HG03280 (cell line): ENCODE results near the gene DBN1.
"Not testable (repeated sequence)": the region's sequence is repeated elsewhere in the genome, so short reads cannot be mapped to it uniquely, and the experiment has no call there.

Experiments used
- ATAC-seq: cut with Tn5 transposase; IDR thresholded peaks from one replicate; pipeline ENCODE4 v1.9.1; 2021; ENCODE audit warnings: mild to moderate bottlenecking, moderate library complexity; ENCODE audit not compliant: unreplicated experiment

The DBN1 gene

GRCh38 chr5:177491983-177492746, 18.7 kb upstream of the DBN1 start:
- no peak for ATAC-seq

GRCh38 chr5:177491429-177491945, 18.1 kb upstream of the DBN1 start:
- no peak for ATAC-seq

DNA sequence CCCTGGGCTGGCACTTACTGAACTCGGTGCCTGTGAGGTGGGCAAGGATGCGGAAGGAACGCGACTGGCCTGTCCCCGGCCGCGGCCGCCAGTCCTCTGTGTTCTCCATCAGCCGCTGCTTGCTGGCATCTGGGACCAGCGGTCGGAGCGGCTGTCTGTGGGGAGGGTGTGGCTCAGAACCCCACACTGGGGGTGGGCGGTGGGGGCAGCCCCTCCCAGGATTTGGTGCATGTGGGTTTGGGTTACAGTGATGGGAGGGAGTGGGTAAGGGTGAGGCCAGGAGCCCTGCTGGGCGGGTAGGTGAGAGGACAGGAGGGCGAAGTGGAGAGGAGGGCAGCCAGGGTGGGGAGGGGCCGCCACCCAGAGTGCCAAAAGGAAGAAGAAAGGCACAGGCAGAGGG, 17.6 kb upstream of the DBN1 start:
- no peak for ATAC-seq

DNA sequence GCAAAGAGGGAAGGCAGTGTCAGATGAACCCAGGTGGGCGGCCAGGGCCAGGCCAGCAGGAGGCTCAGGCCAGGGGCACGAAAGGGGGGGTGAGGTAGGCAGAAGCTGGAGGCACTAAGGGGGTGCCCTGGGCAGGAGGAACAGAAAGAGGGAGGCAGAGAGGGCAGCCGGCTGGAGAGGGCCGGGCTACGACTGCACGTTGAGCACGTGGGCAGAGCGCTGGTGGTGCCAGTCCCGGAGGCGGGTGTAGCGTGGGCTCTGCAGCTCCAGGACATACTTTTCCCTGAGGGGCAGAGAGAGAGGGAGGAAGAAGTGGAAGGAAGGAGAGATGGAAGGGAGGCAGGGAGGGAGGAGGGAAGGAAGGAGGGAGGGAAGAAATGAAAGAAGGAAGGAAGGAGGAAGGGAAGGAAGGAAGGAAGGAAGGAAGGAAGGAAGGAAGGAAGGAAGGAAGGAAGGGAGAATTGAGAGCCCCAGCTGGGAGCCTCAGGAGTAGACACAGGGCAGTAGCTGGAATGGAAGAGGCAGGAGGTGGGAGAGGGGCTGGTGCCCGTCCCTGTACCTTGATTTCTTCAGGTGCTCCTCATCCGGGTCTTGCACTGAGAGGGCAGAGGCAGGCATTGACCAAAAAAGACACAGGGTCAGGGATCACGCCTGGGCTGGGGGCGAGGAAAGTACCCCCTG, 17.0 kb upstream of the DBN1 start:
- ATAC-seq = no peak

DNA sequence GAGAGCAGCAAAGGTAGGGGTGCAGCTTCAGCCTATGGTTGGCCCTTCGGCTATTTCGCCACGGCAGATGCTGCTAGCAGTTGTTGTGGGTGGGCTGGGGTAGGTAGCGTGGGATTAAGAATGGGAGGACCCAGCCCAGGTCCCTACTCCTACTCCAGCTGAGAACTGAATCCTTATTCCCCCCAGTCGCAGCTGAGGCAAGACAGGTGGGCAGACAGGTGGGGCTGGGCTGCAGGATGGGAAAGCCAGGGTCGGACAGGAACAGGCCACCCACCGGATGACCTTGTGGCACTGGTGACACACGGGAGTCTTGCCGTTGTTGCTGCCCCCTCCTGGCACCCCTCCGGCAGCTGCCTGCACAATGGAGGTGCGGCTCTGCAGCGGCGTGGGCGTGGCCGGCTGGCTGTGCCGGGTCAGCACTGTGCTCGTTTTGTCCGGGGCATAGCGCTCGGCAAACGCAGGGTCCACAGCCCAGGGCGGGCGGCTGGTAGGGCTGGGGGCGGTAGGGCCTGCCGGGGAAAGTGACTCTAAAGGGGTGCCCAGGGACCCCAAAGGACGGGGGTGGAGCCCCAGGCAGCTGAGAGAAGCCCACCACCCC, 15.8 kb upstream of the DBN1 start:
- ATAC-seq = no peak

- ATAC-seq = no peak
Measured at GRCh38 chr5:177487975-177488374, 14.5 kb upstream of the DBN1 start.

- no peak for ATAC-seq
Measured at GRCh38 chr5:177487144-177487543, 13.7 kb upstream of the DBN1 start.

GRCh38 chr5:177486256-177486655, 12.8 kb upstream of the DBN1 start:
- ATAC-seq = no peak

- ATAC-seq = not testable (repeated sequence)
Measured at GRCh38 chr5:177485753-177486152, 12.3 kb upstream of the DBN1 start.

DNA sequence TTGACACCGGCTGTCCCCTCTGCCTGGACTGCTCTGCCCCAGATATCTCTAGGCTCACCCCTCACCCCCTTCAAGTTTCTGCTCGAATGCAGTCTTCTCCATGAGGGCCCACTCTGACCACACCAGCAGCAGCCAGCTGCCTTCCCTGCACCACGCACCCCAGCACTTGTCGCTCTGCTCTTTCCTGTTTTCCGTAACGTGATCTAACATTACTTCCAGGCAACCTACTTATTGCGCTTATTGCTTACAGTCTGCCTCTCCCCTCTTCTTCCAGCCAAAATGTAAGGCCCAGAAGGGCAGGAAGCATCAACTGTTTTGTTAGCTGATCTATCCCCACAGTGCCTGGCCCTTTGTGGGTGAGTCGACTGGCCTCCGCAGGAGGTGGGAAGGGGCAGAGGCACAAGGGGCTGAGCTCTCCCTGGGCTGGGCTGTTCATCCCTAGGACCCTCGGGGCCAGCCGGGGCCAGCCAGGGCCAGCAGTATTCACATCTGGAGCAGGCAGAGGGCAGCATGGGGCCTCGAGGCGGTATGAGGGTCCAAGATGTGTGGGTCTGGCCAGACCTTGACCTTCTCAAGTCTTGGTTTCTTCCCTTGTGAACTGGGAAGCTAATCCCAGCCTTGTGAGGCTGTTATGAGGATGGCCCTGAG, 11.6 kb upstream of the DBN1 start:
- no peak for ATAC-seq

GRCh38 chr5:177483994-177484901, 10.8 kb upstream of the DBN1 start:
- no peak for ATAC-seq

- no peak for ATAC-seq
Measured at GRCh38 chr5:177483042-177483441, 9.6 kb upstream of the DBN1 start.

- no peak for ATAC-seq
Measured at GRCh38 chr5:177482359-177482795, 8.9 kb upstream of the DBN1 start.

GRCh38 chr5:177479774-177480173, 6.3 kb upstream of the DBN1 start:
- no peak for ATAC-seq

- ATAC-seq = no peak
Measured at GRCh38 chr5:177478711-177479646, 5.5 kb upstream of the DBN1 start.

DNA sequence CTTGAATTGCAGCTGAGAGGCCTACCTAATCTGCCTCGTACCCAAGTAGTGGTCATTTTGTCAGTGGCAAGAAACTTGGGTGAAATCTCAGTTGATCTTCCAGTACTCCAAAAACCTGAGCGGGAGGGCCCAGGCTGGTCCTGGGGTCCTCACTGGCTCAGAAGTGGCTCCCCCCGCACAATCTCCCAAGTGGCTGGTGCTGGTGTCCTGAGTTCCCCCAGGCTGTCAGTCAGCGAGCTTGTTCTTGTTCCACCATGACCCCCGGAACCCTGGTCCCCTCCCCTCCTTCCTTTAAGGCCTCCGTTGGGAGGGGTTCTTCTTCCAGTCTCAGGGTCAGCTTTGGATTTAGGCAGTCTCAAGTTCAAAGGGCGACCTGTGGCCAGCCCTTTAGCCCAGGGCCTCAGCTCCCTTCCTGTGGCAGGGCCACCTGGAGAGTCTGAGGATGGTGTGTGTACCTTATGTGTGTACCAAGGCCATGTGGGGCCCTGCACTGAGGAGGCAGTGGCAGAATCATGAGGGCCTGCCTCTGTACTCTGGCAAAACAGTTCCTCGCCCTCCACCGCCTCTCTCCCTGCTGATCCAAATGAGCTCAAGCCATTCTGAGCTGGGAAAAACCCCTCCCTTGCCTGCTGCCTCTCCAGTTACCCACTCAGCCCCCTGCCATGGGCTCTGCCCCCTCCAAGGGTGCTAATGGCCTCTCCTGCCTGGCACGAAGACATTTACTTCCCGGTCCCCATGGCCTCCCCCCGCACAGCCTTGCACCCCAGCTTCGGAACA, 4.5 kb upstream of the DBN1 start:
- no peak for ATAC-seq

DNA sequence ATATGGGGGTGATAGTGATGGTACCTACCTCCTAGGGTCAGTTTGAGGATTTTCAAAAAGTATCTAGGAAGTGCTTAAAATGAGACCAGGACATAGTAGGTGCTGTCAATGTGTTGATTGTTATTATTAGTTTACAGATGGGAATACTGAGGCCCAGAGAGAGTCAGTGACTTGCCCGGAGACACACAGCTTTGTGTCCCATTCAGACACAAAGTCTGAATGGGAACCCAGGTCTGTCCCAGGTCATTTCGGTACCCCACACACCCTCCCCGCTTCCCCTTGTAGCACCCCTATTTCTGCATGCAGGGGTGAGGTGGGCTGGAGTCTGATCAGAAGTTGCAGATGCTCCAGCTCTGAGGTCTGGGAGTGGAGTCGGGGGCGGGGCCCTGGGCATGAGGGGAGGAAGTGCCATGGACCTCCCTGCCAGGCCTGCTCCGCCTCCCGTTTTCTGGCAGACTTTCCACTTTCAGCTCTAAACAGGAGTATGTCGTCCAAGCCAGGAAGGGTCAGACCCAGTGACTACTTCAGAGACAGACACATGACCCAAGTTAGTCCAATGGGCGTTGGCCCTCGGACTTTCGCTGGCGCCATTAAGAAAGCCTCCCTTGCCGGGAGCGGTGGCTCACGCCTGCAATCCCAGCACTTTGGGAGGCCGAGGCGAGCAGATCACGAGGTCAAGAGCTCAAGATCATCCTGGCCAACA, 3.2 kb upstream of the DBN1 start:
- no peak for ATAC-seq
